ENCODE results near the gene TTC7B. TPM values are rescaled to one million over a fixed set of nuclear protein-coding genes. Genes with fewer than 3 reads are reported as not detected.

TTC7B gene
- total and polyA plus RNA-seq, 2 experiments from 2014 or later = 7.9 to 28.6 TPM

- no peaks in the 10 kb centered on the region for H3K79me2 ChIP-seq (replicated peaks; ENCODE audit: insufficient read depth)
- no peak overlapping the region for H3K27ac ChIP-seq (ENCODE audit: low read depth)
- no peak overlapping the region for H3K4me3 Mint-ChIP-seq
- H3K4me1 Mint-ChIP-seq = peaks cover 2% of the 10 kb centered on the region; the same call in 2 of the 3 replicates
- no peaks in the 10 kb centered on the region for H3K27me3 Mint-ChIP-seq (ENCODE audit: insufficient read depth, low read depth, poor library complexity)
- no peak overlapping the region for H3K27ac Mint-ChIP-seq
- no peaks in the 10 kb centered on the region for H3K4me1 ChIP-seq (ENCODE audit: insufficient read depth)
- peaks cover 3% of the 10 kb centered on the region; the same call in 1 of the 3 replicates for H3K9me3 Mint-ChIP-seq
- DNase-seq (ENCODE audit: low spot score) (no peak), ATAC-seq (no peak)
- H3K9me2 ChIP-seq (ENCODE audit: insufficient read depth) = no peaks in the 10 kb centered on the region
- H3F3A ChIP-seq (replicated peaks; ENCODE audit: low read depth) = no peaks in the 10 kb centered on the region
- H3K36me3 Mint-ChIP-seq (ENCODE audit: low read depth) = no peaks in the 10 kb centered on the region; the same call in 2 of the 3 replicates
- no peaks in the 10 kb centered on the region for H4K20me1 ChIP-seq (replicated peaks; ENCODE audit: insufficient read depth)
- H3K4me3 ChIP-seq = no peak overlapping the region
- no peak overlapping the region for H2AFZ ChIP-seq
- no peaks in the 10 kb centered on the region for H3K27me3 ChIP-seq (ENCODE audit: insufficient read depth)
- no peaks in the 10 kb centered on the region for H3K36me3 ChIP-seq (ENCODE audit: insufficient read depth)
- TF ChIP-seq NANOG (IDR thresholded peaks at IDR 0.05; ENCODE audit: borderline replicate concordance) = no peak
- TF ChIP-seq ZNF114 (CRISPR knock-in tag; IDR thresholded peaks at IDR 0.05) = no peak
- TF ChIP-seq REST (IDR thresholded peaks at IDR 0.05; ENCODE audit: unreplicated experiment) = no peak
- no peak for TF ChIP-seq EZH2 (IDR thresholded peaks at IDR 0.05; ENCODE audit: low read depth, unreplicated experiment)
- TF ChIP-seq CREB1 (CRISPR knock-in tag; IDR thresholded peaks at IDR 0.05; ENCODE audit: low read depth) = no peak
- TF ChIP-seq ETS1 (IDR thresholded peaks at IDR 0.05) = no peak
- no peak for TF ChIP-seq CTCF (conservative IDR thresholded peaks at IDR 0.05; ENCODE audit: low read depth in 2 of 2)
- TF ChIP-seq JUNB (IDR thresholded peaks at IDR 0.05; ENCODE audit: unreplicated experiment) = no peak
- no peak for TF ChIP-seq ZNF462 (CRISPR knock-in tag; IDR thresholded peaks at IDR 0.05)
- no peak overlapping the region for H3K4me2 ChIP-seq
Observed at GRCh38 chr14:90743425-90743824, 72.8 kb downstream of the TTC7B start.

Data from GM23338 (cell line).